Gastroesophageal sphincter (tissue), 4 donors: ENCODE data around the gene STON2. TPM values are rescaled to one million over a fixed set of nuclear protein-coding genes. Genes with fewer than 3 reads are reported as not detected.

ENCODE experiments used
- ATAC-seq: fragments of 150-250 bp; one replicate; pipeline ENCODE4 v1.9.1; 2016; ENCODE audit warnings: mild to moderate bottlenecking, moderate library complexity
- H3K27ac ChIP-seq, 4 donors: fragments of 200-600 bp; sonication (generic) in 3 of 4; 1 replicate in 3 of 4; 2 replicates in 1 of 4; pipeline ENCODE4 v1.5.1; 2016 to 2019
- H3K27me3 ChIP-seq: fragments of 200-600 bp; sonication (generic); one replicate; pipeline ENCODE4 v1.5.1; 2019
- H3K36me3 ChIP-seq, 2 donors: fragments of 200-600 bp; sonication (generic); one replicate each; pipeline ENCODE4 v1.5.1; 2019; ENCODE audit warnings: control low read depth in 1 of 2
- H3K4me1 ChIP-seq, 3 donors: fragments of 200-600 bp; sonication (generic); 1 replicate in 2 of 3; 2 replicates in 1 of 3; pipeline ENCODE4 v1.5.1; 2016 to 2019; ENCODE audit warnings: control low read depth in 2 of 3
- H3K4me3 ChIP-seq, 2 donors: fragments of 200-600 bp; sonication (generic); one replicate each; pipeline ENCODE4 v1.5.1; 2019; ENCODE audit warnings: mild to moderate bottlenecking in 1 of 2, moderate library complexity in 1 of 2
- H3K9me3 ChIP-seq, 3 donors: fragments of 200-600 bp; sonication (generic); one replicate each; pipeline ENCODE4 v1.5.1; 2017 to 2019; ENCODE audit warnings: control low read depth in 2 of 3
- CTCF ChIP-seq, 4 experiments: fragments of 200-600 bp in 2 of 4; fragments of 450-650 bp in 2 of 4; sonication (generic) in 1 of 4; IDR thresholded peaks; one replicate each; pipeline ENCODE4 v1.5.1; 2017 to 2019; ENCODE audit warnings: antibody characterized with exemption in 4 of 4, mild to moderate bottlenecking in 2 of 4, moderate library complexity in 2 of 4
- EP300 ChIP-seq: sonication (generic); formaldehyde crosslinking; IDR thresholded peaks from one replicate; pipeline ENCODE4 v1.6.1; 2017; ENCODE audit warnings: antibody characterized with exemption, mild to moderate bottlenecking
- POLR2A ChIP-seq, 2 donors: fragments of 450-650 bp; IDR thresholded peaks; one replicate each; pipeline ENCODE4 v1.6.1; 2017; ENCODE audit warnings: antibody characterized with exemption in 2 of 2, mild to moderate bottlenecking in 2 of 2, moderate library complexity in 1 of 2
- POLR2AphosphoS5 ChIP-seq: sonication (generic); formaldehyde crosslinking; IDR thresholded peaks from one replicate; pipeline ENCODE4 v1.6.1; 2017; ENCODE audit warnings: antibody characterized with exemption
- WGBS, 2 donors: methylation state at CpG; one replicate each; pipeline ENCODE4 v1.1.5; 2018; ENCODE audit warnings: low coverage in 1 of 2; 5-methylcytosine and 5-hydroxymethylcytosine counted together
- total RNA-seq, 4 donors: library from RNA; depleted of rRNA; stranded (reverse); fragments of >200 nt; gene quantifications; one replicate each; pipeline ENCODE4 v1.1.0, GENCODE V29; 2016

STON2 gene
- total RNA-seq, 4 donors from 2014 or later = 2.8 to 11.6 (median 11.5) TPM

- Histone ChIP-seq H3K9me3 (no peaks in the 10 kb centered on the region), H3K36me3 (no peaks in the 10 kb centered on the region), H3K27me3 (no peaks in the 10 kb centered on the region), H3K4me3 (no peak overlapping the region), H3K27ac (no peak overlapping the region), H3K4me1 (no peaks in the 10 kb centered on the region)
- WGBS, 2 donors = 80 to 91% methylated on average over 1 to 12 of the region's 12 CpGs
- TF ChIP-seq EP300 = no peak
- TF ChIP-seq CTCF (IDR thresholded peaks at IDR 0.05) = no peak
- TF ChIP-seq POLR2A (IDR thresholded peaks at IDR 0.05) = no peak
- TF ChIP-seq POLR2AphosphoS5 = no peak
- ATAC-seq = no peak
Measured at GRCh38 chr14:81277096-81277495, 123.0 kb downstream of the STON2 start.

GRCh38 chr14:81276073-81277069 lies 123.8 kb downstream of the STON2 start:
- no peaks in the 10 kb centered on the region for H3K36me3 ChIP-seq
- H3K9me3 ChIP-seq = no peaks in the 10 kb centered on the region
- no peak overlapping the region for H3K4me3 ChIP-seq
- H3K4me1 ChIP-seq = no peaks in the 10 kb centered on the region
- ATAC-seq = no peak
- 56 to 60% methylated on average over 9 to 11 of the region's 11 CpGs for WGBS, 2 donors
- no peak overlapping the region for H3K27ac ChIP-seq
- H3K27me3 ChIP-seq = no peaks in the 10 kb centered on the region
- TF ChIP-seq POLR2AphosphoS5 (no peak), POLR2A (IDR thresholded peaks at IDR 0.05) (no peak), EP300 (no peak), CTCF (IDR thresholded peaks at IDR 0.05) (no peak)

GRCh38 chr14:81275305-81276072 lies 124.6 kb downstream of the STON2 start:
- whole genome bisulfite sequencing, 2 donors = 71 to 82% methylated on average over 10 to 12 of the region's 13 CpGs
- TF ChIP-seq POLR2AphosphoS5 = no peak
- no peak for TF ChIP-seq EP300
- no peak for TF ChIP-seq POLR2A (IDR thresholded peaks at IDR 0.05)
- TF ChIP-seq CTCF (IDR thresholded peaks at IDR 0.05) = no peak
- no peak for ATAC-seq
- H3K36me3 ChIP-seq = no peaks in the 10 kb centered on the region
- H3K4me3 ChIP-seq = no peak overlapping the region
- no peaks in the 10 kb centered on the region for H3K4me1 ChIP-seq
- H3K27ac ChIP-seq = no peak overlapping the region
- H3K27me3 ChIP-seq = no peaks in the 10 kb centered on the region
- no peaks in the 10 kb centered on the region for H3K9me3 ChIP-seq

- no peaks in the 10 kb centered on the region for H3K36me3 ChIP-seq
- peaks cover under 1% of the 10 kb centered on the region for H3K27me3 ChIP-seq
- TF ChIP-seq POLR2AphosphoS5 = no peak
- no peak for TF ChIP-seq POLR2A (IDR thresholded peaks at IDR 0.05)
- TF ChIP-seq CTCF (IDR thresholded peaks at IDR 0.05) = no peak
- no peak for TF ChIP-seq EP300
- no peak overlapping the region for H3K27ac ChIP-seq
- ATAC-seq = no peak
- no peak overlapping the region for H3K4me3 ChIP-seq
- 62 to 82% methylated on average over 2 to 3 of the region's 3 CpGs for WGBS, 2 donors
- peaks cover 0 to 11% (median 3%) of the 10 kb centered on the region in 3 donors for H3K4me1 ChIP-seq
- H3K9me3 ChIP-seq = no peaks in the 10 kb centered on the region
Measured at GRCh38 chr14:81273961-81274575, 126.1 kb downstream of the STON2 start.
